Measurements from ENCODE around the gene STARD6. TPM values are rescaled to one million over a fixed set of nuclear protein-coding genes. Genes with fewer than 3 reads are reported as not detected.

The STARD6 gene, protein sequence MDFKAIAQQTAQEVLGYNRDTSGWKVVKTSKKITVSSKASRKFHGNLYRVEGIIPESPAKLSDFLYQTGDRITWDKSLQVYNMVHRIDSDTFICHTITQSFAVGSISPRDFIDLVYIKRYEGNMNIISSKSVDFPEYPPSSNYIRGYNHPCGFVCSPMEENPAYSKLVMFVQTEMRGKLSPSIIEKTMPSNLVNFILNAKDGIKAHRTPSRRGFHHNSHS
- 0.54 TPM for total RNA-seq (ENCODE audit: unreplicated experiment)
- long read RNA-seq: 0 reads

DNA sequence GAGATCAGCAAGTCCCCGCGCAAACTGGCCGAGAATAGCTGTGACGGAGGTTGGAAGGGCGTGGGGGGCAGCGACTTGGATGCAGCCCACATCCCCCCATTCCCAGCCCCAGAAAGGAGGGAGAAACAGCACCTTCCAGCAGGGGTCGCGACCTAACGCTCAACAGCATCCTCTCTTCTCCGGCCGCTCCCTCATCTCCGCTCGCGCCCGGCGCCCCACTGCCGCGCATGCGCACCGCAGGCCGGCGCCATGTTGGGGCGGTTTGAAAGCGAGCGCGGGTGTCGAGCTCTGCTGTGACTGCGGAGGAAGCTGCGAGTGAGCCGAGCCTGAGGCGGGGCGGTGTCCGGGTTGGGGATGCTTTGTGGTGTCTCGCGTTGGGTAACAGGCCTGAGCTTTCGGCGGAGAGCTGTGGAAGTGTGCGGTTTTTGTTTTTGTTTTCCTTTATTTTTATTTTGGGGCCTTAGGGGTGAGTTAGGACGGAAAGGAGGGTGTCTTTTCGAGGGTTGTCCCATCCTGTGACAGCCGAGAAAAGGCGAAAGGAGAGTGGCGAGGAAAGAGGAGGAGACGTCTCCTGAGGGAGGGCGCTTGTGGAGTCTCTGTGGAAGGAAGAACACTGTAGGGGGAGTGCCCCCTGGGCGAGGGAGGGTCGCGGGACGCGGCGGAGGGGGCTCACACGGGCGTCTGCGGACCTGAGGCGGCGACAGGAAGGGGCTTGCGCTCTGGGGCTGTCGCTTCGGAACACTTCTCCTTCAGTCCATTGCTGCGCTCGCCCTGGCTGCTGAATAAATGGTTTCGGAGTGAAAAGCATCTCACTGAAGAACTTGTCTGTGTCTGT is at the start of gene STARD6, which contains the start of gene C18orf54:
TSS of gene STARD6 (minus strand) at position 199 of the 835 bp plus-strand sequence. CDS start 3,285 bp downstream, outside the sequence.
TSS of gene C18orf54 (plus strand) at position 247 of the 835 bp plus-strand sequence. CDS start 2,667 bp downstream, outside the sequence.
- Mint-ChIP-seq H3K9me3 (ENCODE audit: unreplicated experiment) (no peaks in the 10 kb centered on the region), H3K36me3 (ENCODE audit: low read depth, unreplicated experiment) (peaks cover 12% of the 10 kb centered on the region), H3K4me3 (ENCODE audit: unreplicated experiment) (peak within 1 kb of the TSS; percentile 98), H3K4me1 (ENCODE audit: unreplicated experiment) (peaks cover 14% of the 10 kb centered on the region), H3K27ac (ENCODE audit: unreplicated experiment) (peak within 1 kb of the TSS; percentile 96), H3K27me3 (ENCODE audit: unreplicated experiment) (peaks cover 6% of the 10 kb centered on the region)
- peak; percentile 92 for DNase-seq (ENCODE audit: low spot score)
- TF ChIP-seq, protein P1, sequence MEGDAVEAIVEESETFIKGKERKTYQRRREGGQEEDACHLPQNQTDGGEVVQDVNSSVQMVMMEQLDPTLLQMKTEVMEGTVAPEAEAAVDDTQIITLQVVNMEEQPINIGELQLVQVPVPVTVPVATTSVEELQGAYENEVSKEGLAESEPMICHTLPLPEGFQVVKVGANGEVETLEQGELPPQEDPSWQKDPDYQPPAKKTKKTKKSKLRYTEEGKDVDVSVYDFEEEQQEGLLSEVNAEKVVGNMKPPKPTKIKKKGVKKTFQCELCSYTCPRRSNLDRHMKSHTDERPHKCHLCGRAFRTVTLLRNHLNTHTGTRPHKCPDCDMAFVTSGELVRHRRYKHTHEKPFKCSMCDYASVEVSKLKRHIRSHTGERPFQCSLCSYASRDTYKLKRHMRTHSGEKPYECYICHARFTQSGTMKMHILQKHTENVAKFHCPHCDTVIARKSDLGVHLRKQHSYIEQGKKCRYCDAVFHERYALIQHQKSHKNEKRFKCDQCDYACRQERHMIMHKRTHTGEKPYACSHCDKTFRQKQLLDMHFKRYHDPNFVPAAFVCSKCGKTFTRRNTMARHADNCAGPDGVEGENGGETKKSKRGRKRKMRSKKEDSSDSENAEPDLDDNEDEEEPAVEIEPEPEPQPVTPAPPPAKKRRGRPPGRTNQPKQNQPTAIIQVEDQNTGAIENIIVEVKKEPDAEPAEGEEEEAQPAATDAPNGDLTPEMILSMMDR (IDR thresholded peaks at IDR 0.05; ENCODE audit: unreplicated experiment): peak; percentile 42

DNA sequence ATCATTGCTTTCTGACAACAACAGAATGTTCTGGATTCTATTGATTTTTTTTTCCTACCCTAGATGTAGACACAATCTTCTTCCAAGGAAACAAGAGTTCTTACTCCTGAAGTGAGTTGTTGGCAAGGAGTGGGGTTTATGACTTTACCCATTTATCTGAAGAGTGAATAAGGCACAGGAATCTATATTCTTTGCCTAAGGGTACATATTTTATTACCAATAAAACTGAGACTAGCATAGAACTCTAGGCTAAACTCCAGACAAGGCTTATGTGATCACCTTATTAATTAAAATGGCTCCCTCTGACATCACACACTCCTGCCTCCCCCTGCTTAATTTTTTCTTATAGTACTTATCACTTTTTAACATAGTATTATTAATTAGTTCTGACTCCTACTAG is 47.6 kb upstream of the STARD6 start:
- Mint-ChIP-seq H3K4me1 (ENCODE audit: unreplicated experiment) (no peaks in the 10 kb centered on the region), H3K36me3 (ENCODE audit: low read depth, unreplicated experiment) (no peaks in the 10 kb centered on the region), H3K27me3 (ENCODE audit: unreplicated experiment) (no peaks in the 10 kb centered on the region), H3K27ac (ENCODE audit: unreplicated experiment) (no peak overlapping the region), H3K4me3 (ENCODE audit: unreplicated experiment) (no peak overlapping the region), H3K9me3 (ENCODE audit: unreplicated experiment) (no peaks in the 10 kb centered on the region)
- DNase-seq (ENCODE audit: low spot score): no peak
- TF ChIP-seq, protein P1 (IDR thresholded peaks at IDR 0.05; ENCODE audit: unreplicated experiment): no peak

DNA sequence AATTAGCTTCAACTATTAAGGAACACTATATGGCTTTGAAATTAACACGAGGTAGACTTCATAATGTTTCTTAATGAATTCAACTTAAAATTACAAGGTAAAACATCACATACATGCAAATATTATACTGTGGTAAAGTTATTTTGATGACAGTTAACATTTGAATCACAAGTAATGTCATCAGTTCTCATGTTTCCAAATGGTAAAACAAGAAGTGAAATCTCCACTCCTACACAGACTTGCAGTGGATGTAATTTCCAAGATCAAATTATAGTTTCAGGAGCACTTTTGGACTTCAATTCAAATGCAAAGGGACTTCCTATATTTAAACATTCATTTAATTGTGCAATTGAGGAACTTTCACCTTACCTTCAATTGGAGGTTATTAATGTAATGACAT is 39.1 kb upstream of the STARD6 start:
- no peaks in the 10 kb centered on the region for H3K36me3 Mint-ChIP-seq (ENCODE audit: low read depth, unreplicated experiment)
- H3K27me3 Mint-ChIP-seq (ENCODE audit: unreplicated experiment): no peaks in the 10 kb centered on the region
- H3K4me3 Mint-ChIP-seq (ENCODE audit: unreplicated experiment): no peak overlapping the region
- H3K4me1 Mint-ChIP-seq (ENCODE audit: unreplicated experiment): no peaks in the 10 kb centered on the region
- DNase-seq (ENCODE audit: low spot score): no peak
- no peaks in the 10 kb centered on the region for H3K9me3 Mint-ChIP-seq (ENCODE audit: unreplicated experiment)
- TF ChIP-seq, protein P1 (IDR thresholded peaks at IDR 0.05; ENCODE audit: unreplicated experiment): no peak
- no peak overlapping the region for H3K27ac Mint-ChIP-seq (ENCODE audit: unreplicated experiment)

DNA sequence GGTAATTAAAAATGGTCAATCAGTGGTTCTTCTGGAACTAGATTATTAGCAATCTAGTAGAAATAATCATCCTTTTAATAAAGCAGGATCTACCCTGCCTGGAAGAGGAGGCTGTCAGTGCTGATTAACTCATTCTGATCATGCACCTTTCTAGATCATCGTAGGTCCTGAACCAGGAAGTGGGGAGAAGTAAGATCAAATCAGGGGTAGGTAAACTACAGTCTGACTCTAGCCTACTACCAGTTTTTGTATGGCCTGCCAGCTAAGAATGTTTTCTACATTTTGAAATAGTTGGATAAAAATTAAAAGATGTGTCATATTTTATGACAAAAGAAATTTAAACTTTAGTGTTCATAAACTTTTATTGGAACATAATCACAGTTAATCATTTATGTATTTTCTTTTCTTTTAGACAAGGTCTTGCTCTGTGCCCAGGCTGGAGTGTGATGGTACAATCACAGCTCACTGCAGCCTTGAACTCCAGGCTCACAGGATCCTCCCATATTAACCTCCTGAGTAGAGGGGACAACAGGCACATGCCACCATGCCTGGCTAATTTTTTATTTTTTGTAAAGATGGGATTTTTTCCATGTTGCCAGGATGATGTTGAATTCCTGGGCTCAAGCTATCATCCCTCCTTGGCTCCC is 36.1 kb upstream of the STARD6 start:
- Mint-ChIP-seq H3K9me3 (ENCODE audit: unreplicated experiment) (no peaks in the 10 kb centered on the region), H3K27me3 (ENCODE audit: unreplicated experiment) (no peaks in the 10 kb centered on the region), H3K36me3 (ENCODE audit: low read depth, unreplicated experiment) (no peaks in the 10 kb centered on the region), H3K4me3 (ENCODE audit: unreplicated experiment) (no peak overlapping the region), H3K27ac (ENCODE audit: unreplicated experiment) (no peak overlapping the region), H3K4me1 (ENCODE audit: unreplicated experiment) (no peaks in the 10 kb centered on the region)
- TF ChIP-seq, protein P1 (IDR thresholded peaks at IDR 0.05; ENCODE audit: unreplicated experiment): no peak
- DNase-seq (ENCODE audit: low spot score): no peak

Measured in endothelial cell (in vitro differentiated cells).